ENCODE data around the gene GRWD1.

GRWD1 gene

DNA sequence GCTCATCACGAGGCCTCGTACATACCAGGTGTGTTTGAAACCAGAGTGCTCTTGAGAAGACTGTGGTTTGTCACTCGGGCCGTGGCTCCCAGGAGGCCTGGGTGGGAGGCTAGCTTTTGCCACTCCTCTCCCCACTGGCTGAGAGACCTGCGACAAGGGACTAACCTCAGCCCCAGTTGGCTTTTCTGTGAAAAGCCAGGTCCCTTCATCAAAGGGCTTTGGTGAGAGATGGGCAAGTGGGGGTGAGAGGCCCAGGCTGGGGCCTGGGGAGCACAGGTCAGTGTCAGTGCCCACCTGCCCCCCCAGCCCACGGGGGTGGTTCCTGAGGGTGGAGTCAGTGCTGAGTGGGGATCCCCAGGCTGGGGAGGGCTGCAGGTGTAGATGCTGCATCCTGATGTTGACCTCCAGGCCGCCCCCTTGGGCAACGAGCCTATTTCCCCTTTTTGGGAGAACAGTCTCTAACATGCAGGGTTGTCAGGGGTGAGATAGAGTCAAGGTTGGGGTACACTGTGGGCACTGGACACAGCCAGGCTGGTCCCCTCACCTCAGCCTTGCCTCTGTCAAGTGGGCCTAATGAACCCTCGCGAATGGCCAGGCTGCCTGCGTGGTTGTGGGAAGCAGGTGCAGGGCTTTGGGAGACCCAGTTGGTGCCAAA is 10.3 kb downstream of the GRWD1 start:
- no peak overlapping the region for H4K91ac ChIP-seq (ENCODE audit: low read length)
- H3K9ac ChIP-seq (ENCODE audit: low read length) = no peak overlapping the region
- no peaks in the 10 kb centered on the region for H3K27me3 ChIP-seq (ENCODE audit: control insufficient read depth in 1 of 2, insufficient read depth in 1 of 2, low read length in 2 of 2)
- H2BK5ac ChIP-seq (ENCODE audit: low read depth, low read length, poor library complexity, severe bottlenecking) = no peak overlapping the region
- no peak overlapping the region for H3K27ac ChIP-seq (ENCODE audit: low read length, poor library complexity, severe bottlenecking)
- no peak for DNase-seq
- H3K4me1 ChIP-seq (ENCODE audit: control insufficient read depth, insufficient read depth, low read depth, low read length) = peaks cover 2% of the 10 kb centered on the region
- H2BK15ac ChIP-seq (ENCODE audit: low read depth, poor library complexity, severe bottlenecking) = no peak overlapping the region
- H4K8ac ChIP-seq (ENCODE audit: low read length) = no peak overlapping the region
- no peak overlapping the region for H3K14ac ChIP-seq (ENCODE audit: low read length in 2 of 2)
- H3K4me3 ChIP-seq (ENCODE audit: insufficient read depth in 1 of 2, low read depth in 1 of 2, low read length in 2 of 2) = no peak overlapping the region
- H3K4ac ChIP-seq (ENCODE audit: low read depth in 1 of 2, low read length in 2 of 2) = no peak overlapping the region
- H3K79me1 ChIP-seq (replicated peaks; ENCODE audit: low read length, poor library complexity, severe bottlenecking) = peaks cover 45% of the 10 kb centered on the region
- no peak overlapping the region for H3K23ac ChIP-seq (ENCODE audit: low read length in 2 of 2)
- H2BK120ac ChIP-seq (ENCODE audit: low read depth, low read length) = no peak overlapping the region
- no peak overlapping the region for H3K4me2 ChIP-seq (ENCODE audit: low read length, poor library complexity, severe bottlenecking)
- H2BK12ac ChIP-seq (ENCODE audit: low read length in 2 of 2) = no peak overlapping the region
- no peak overlapping the region for H2AFZ ChIP-seq (ENCODE audit: low read depth, low read length)
- 90% methylated on average over 11 of the region's 11 CpGs for WGBS
- no peaks in the 10 kb centered on the region for H3K9me3 ChIP-seq (ENCODE audit: control insufficient read depth, low read length)
- H3K36me3 ChIP-seq (ENCODE audit: control insufficient read depth in 1 of 2, insufficient read depth in 2 of 2, low read depth in 1 of 2, low read length in 2 of 2) = peaks cover 49 to 61% of the 10 kb centered on the region in 2 experiments
- H3K18ac ChIP-seq (ENCODE audit: low read depth in 1 of 2, low read length in 2 of 2) = no peak overlapping the region
- H2AK5ac ChIP-seq (ENCODE audit: low read length, severe bottlenecking) = no peak overlapping the region

DNA sequence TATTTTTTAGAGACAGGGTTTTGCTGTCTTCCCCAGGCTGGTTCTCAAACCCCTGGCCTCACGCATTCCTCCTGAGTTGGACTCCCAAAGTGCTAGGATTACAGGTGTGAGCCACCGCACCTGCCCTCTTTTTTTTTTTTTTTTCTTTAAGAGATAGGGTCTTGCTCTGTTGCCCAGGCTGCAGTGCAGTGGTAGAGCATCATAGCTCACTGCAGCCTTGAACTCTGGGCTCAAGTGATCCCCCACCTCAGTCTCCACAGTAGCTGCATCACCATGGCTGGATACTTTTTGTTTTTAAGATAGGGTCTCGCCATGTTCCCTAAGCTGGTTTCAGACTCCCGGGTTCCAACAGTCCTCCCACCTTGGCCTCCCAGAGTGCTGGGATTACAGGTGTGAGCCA is 11.1 kb downstream of the GRWD1 start:
- Histone ChIP-seq H3K9ac (ENCODE audit: low read length) (no peak overlapping the region), H3K27ac (ENCODE audit: low read length, poor library complexity, severe bottlenecking) (no peak overlapping the region), H2BK15ac (ENCODE audit: low read depth, poor library complexity, severe bottlenecking) (no peak overlapping the region), H3K18ac (ENCODE audit: low read depth in 1 of 2, low read length in 2 of 2) (no peak overlapping the region), H2BK120ac (ENCODE audit: low read depth, low read length) (no peak overlapping the region), H3K36me3 (ENCODE audit: control insufficient read depth in 1 of 2, insufficient read depth in 2 of 2, low read depth in 1 of 2, low read length in 2 of 2) (peaks cover 41 to 58% of the 10 kb centered on the region in 2 experiments), H3K27me3 (ENCODE audit: control insufficient read depth in 1 of 2, insufficient read depth in 1 of 2, low read length in 2 of 2) (no peaks in the 10 kb centered on the region), H4K91ac (ENCODE audit: low read length) (no peak overlapping the region), H4K8ac (ENCODE audit: low read length) (no peak overlapping the region), H3K14ac (ENCODE audit: low read length in 2 of 2) (no peak overlapping the region), H3K79me1 (replicated peaks; ENCODE audit: low read length, poor library complexity, severe bottlenecking) (peaks cover 41% of the 10 kb centered on the region), H3K23ac (ENCODE audit: low read length in 2 of 2) (no peak overlapping the region), H3K4me2 (ENCODE audit: low read length, poor library complexity, severe bottlenecking) (no peak overlapping the region), H3K4me3 (ENCODE audit: insufficient read depth in 1 of 2, low read depth in 1 of 2, low read length in 2 of 2) (no peak overlapping the region), H3K4me1 (ENCODE audit: control insufficient read depth, insufficient read depth, low read depth, low read length) (peaks cover 7% of the 10 kb centered on the region), H2AK5ac (ENCODE audit: low read length, severe bottlenecking) (no peak overlapping the region), H3K4ac (ENCODE audit: low read depth in 1 of 2, low read length in 2 of 2) (no peak overlapping the region), H2BK5ac (ENCODE audit: low read depth, low read length, poor library complexity, severe bottlenecking) (no peak overlapping the region), H2BK12ac (ENCODE audit: low read length in 2 of 2) (no peak overlapping the region), H3K9me3 (ENCODE audit: control insufficient read depth, low read length) (no peaks in the 10 kb centered on the region), H2AFZ (ENCODE audit: low read depth, low read length) (no peak overlapping the region)
- DNase-seq = no peak
- 100% methylated on average over 4 of the region's 4 CpGs for WGBS

DNA sequence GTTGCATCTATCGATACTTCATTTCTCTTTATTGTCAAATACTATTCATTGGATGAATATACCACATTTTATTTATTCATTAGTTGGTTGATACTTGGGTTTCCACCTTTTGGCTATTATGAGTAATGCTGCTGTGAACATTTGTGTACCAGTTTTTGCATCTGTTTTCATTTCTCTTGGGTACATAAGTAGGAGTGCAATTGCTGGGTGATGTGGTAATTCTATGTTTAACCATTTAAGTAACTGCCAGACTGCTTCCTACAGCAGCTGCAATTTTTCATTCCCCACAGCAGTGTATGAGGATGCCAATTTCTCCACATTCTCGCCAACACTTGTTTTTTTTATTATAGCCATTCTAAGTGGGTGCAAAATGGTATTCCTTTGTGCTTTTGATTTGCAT is 12.2 kb downstream of the GRWD1 start:
- Histone ChIP-seq H2AK5ac (ENCODE audit: low read length, severe bottlenecking) (no peak overlapping the region), H3K14ac (ENCODE audit: low read length in 2 of 2) (no peak overlapping the region), H2BK120ac (ENCODE audit: low read depth, low read length) (no peak overlapping the region), H3K9me3 (ENCODE audit: control insufficient read depth, low read length) (no peaks in the 10 kb centered on the region), H2BK5ac (ENCODE audit: low read depth, low read length, poor library complexity, severe bottlenecking) (no peak overlapping the region), H2BK12ac (ENCODE audit: low read length in 2 of 2) (no peak overlapping the region), H3K36me3 (ENCODE audit: control insufficient read depth in 1 of 2, insufficient read depth in 2 of 2, low read depth in 1 of 2, low read length in 2 of 2) (peaks cover 43 to 59% of the 10 kb centered on the region in 2 experiments), H3K23ac (ENCODE audit: low read length in 2 of 2) (no peak overlapping the region), H3K79me1 (replicated peaks; ENCODE audit: low read length, poor library complexity, severe bottlenecking) (peaks cover 40% of the 10 kb centered on the region), H3K27me3 (ENCODE audit: control insufficient read depth in 1 of 2, insufficient read depth in 1 of 2, low read length in 2 of 2) (no peaks in the 10 kb centered on the region), H3K4ac (ENCODE audit: low read depth in 1 of 2, low read length in 2 of 2) (no peak overlapping the region), H4K8ac (ENCODE audit: low read length) (no peak overlapping the region), H3K27ac (ENCODE audit: low read length, poor library complexity, severe bottlenecking) (no peak overlapping the region), H3K4me1 (ENCODE audit: control insufficient read depth, insufficient read depth, low read depth, low read length) (peaks cover 12% of the 10 kb centered on the region), H3K9ac (ENCODE audit: low read length) (no peak overlapping the region), H3K18ac (ENCODE audit: low read depth in 1 of 2, low read length in 2 of 2) (no peak overlapping the region), H4K91ac (ENCODE audit: low read length) (no peak overlapping the region), H3K4me3 (ENCODE audit: insufficient read depth in 1 of 2, low read depth in 1 of 2, low read length in 2 of 2) (no peak overlapping the region), H2AFZ (ENCODE audit: low read depth, low read length) (no peak overlapping the region), H3K4me2 (ENCODE audit: low read length, poor library complexity, severe bottlenecking) (no peak overlapping the region), H2BK15ac (ENCODE audit: low read depth, poor library complexity, severe bottlenecking) (no peak overlapping the region)
- no peak for DNase-seq
- WGBS = 100% methylated on average over 1 of the region's 2 CpGs

DNA sequence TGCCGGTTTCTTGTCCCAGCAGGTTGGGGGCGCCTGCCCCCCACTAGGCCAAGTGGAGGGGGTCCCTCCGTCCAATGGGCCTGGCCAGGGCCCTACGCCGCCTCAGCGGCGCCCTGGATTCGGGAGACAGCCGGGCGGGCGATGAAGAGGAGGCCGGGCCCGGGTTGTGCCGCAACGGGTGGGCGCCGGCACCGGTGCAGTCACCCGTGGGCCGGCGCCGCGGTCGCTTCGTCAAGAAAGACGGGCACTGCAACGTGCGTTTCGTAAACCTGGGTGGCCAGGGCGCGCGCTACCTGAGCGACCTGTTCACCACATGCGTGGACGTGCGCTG is 15.8 kb downstream of the GRWD1 start:
- Histone ChIP-seq H3K9ac (ENCODE audit: low read length) (no peak overlapping the region), H3K36me3 (ENCODE audit: control insufficient read depth in 1 of 2, insufficient read depth in 2 of 2, low read depth in 1 of 2, low read length in 2 of 2) (peaks cover 24 to 32% of the 10 kb centered on the region in 2 experiments), H3K27me3 (ENCODE audit: control insufficient read depth in 1 of 2, insufficient read depth in 1 of 2, low read length in 2 of 2) (no peaks in the 10 kb centered on the region), H2BK15ac (ENCODE audit: low read depth, poor library complexity, severe bottlenecking) (no peak overlapping the region), H2BK12ac (ENCODE audit: low read length in 2 of 2) (no peak overlapping the region), H4K8ac (ENCODE audit: low read length) (no peak overlapping the region), H3K79me1 (replicated peaks; ENCODE audit: low read length, poor library complexity, severe bottlenecking) (peaks cover 12% of the 10 kb centered on the region), H2BK120ac (ENCODE audit: low read depth, low read length) (no peak overlapping the region), H3K4me2 (ENCODE audit: low read length, poor library complexity, severe bottlenecking) (no peak overlapping the region), H3K23ac (ENCODE audit: low read length in 2 of 2) (no peak overlapping the region), H3K4me3 (ENCODE audit: insufficient read depth in 1 of 2, low read depth in 1 of 2, low read length in 2 of 2) (no peak overlapping the region), H3K27ac (ENCODE audit: low read length, poor library complexity, severe bottlenecking) (no peak overlapping the region), H3K4me1 (ENCODE audit: control insufficient read depth, insufficient read depth, low read depth, low read length) (peaks cover 11% of the 10 kb centered on the region), H2AK5ac (ENCODE audit: low read length, severe bottlenecking) (no peak overlapping the region), H3K4ac (ENCODE audit: low read depth in 1 of 2, low read length in 2 of 2) (no peak overlapping the region), H3K14ac (ENCODE audit: low read length in 2 of 2) (no peak overlapping the region), H2BK5ac (ENCODE audit: low read depth, low read length, poor library complexity, severe bottlenecking) (no peak overlapping the region), H3K9me3 (ENCODE audit: control insufficient read depth, low read length) (no peaks in the 10 kb centered on the region), H4K91ac (ENCODE audit: low read length) (no peak overlapping the region), H3K18ac (ENCODE audit: low read depth in 1 of 2, low read length in 2 of 2) (no peak overlapping the region), H2AFZ (ENCODE audit: low read depth, low read length) (no peak overlapping the region)
- no peak for DNase-seq
- 95% methylated on average over 36 of the region's 36 CpGs for WGBS

Data from mesenchymal stem cell (in vitro differentiated cells and primary cell).